Suprapubic skin (tissue), 4 donors: ENCODE measurements around the gene C12orf50.

Experiments
- CTCF ChIP-seq, 2 donors: fragments of 200-600 bp in 1 of 2; fragments of 450-650 bp in 1 of 2; sonication (generic) in 1 of 2; IDR thresholded peaks; one replicate each; pipeline ENCODE4 v1.5.1; 2016 to 2019; ENCODE audit warnings: antibody characterized with exemption in 2 of 2, mild to moderate bottlenecking in 1 of 2, moderate library complexity in 1 of 2
- EP300 ChIP-seq: sonication (generic); formaldehyde crosslinking; IDR thresholded peaks from one replicate; pipeline ENCODE4 v1.6.1; 2017; ENCODE audit warnings: antibody characterized with exemption
- POLR2A ChIP-seq, 2 donors: fragments of 450-650 bp; IDR thresholded peaks; one replicate each; pipeline ENCODE4 v1.6.1; 2017; ENCODE audit warnings: antibody characterized with exemption in 2 of 2, mild to moderate bottlenecking in 2 of 2, moderate library complexity in 2 of 2
- POLR2AphosphoS5 ChIP-seq, 3 donors: sonication (generic); formaldehyde crosslinking; IDR thresholded peaks; one replicate each; pipeline ENCODE4 v1.6.1; 2017; ENCODE audit warnings: antibody characterized with exemption in 3 of 3

- TF ChIP-seq CTCF (IDR thresholded peaks at IDR 0.05) (peak in 1 of 2 donors; percentile 23), POLR2A (IDR thresholded peaks at IDR 0.05) (no peak), POLR2AphosphoS5 (IDR thresholded peaks at IDR 0.05) (no peak), EP300 (no peak)
Observed at GRCh38 chr12:88052686-88053085, 23.5 kb upstream of the C12orf50 start.
